Nephron (organoid): Measurements from ENCODE around the gene GHITM.
"Not testable (repeated sequence)": the region's sequence is repeated elsewhere in the genome, so short reads cannot be mapped to it uniquely, and the experiment has no call there.

Experiments
- H3K27ac Mint-ChIP-seq, 3 experiments: 2 replicates each; pipeline ENCODE4 v1.8.0; 2020; ENCODE audit warnings: mixed read lengths in 3 of 3, mild to moderate bottlenecking in 2 of 3, moderate library complexity in 1 of 3
- H3K27me3 Mint-ChIP-seq: 2 replicates; pipeline ENCODE4 v1.8.0; 2021; ENCODE audit warnings: low read depth, mild to moderate bottlenecking, moderate library complexity, mixed read lengths
- H3K36me3 Mint-ChIP-seq: 2 replicates; pipeline ENCODE4 v1.8.0; 2020; ENCODE audit warnings: low read depth, mixed read lengths
- H3K4me1 Mint-ChIP-seq: 2 replicates; pipeline ENCODE4 v1.8.0; 2020; ENCODE audit warnings: mixed read lengths
- H3K4me3 Mint-ChIP-seq, 3 experiments: 2 replicates each; pipeline ENCODE4 v1.8.0; 2020; ENCODE audit warnings: mild to moderate bottlenecking in 3 of 3, mixed read lengths in 3 of 3, moderate library complexity in 2 of 3
- H3K9me3 Mint-ChIP-seq: 2 replicates; pipeline ENCODE4 v1.8.0; 2020; ENCODE audit warnings: mixed read lengths
- CTCF ChIP-seq, 3 experiments: fragments of 200-600 bp; sonication (generic); IDR thresholded peaks; one replicate each; pipeline ENCODE4 v1.5.0; 2021; ENCODE audit warnings: antibody characterized with exemption in 3 of 3; ENCODE audit not compliant: unreplicated experiment in 3 of 3

Gene GHITM

GRCh38 chr10:84123362-84123761 is 15.9 kb upstream of the GHITM start:
- no peak for TF ChIP-seq CTCF (IDR thresholded peaks at IDR 0.05; ENCODE audit: unreplicated experiment in 3 of 3)
- Mint-ChIP-seq H3K27ac (no peak overlapping the region), H3K9me3 (peaks cover 21% of the 10 kb centered on the region), H3K27me3 (peaks cover 5% of the 10 kb centered on the region), H3K4me3 (no peak overlapping the region), H3K4me1 (peaks cover 4% of the 10 kb centered on the region), H3K36me3 (no peaks in the 10 kb centered on the region)

- not testable (repeated sequence) for H3K4me1 Mint-ChIP-seq, H3K27ac Mint-ChIP-seq, H3K36me3 Mint-ChIP-seq, H3K4me3 Mint-ChIP-seq
- Mint-ChIP-seq H3K9me3 (peaks cover 30% of the 10 kb centered on the region), H3K27me3 (peaks cover 17% of the 10 kb centered on the region)
Measured at GRCh38 chr10:84125910-84126784, 13.2 kb upstream of the GHITM start.

- no peak overlapping the region for H3K4me3 Mint-ChIP-seq
- H3K4me1 Mint-ChIP-seq = no peaks in the 10 kb centered on the region
- peaks cover 30% of the 10 kb centered on the region for H3K9me3 Mint-ChIP-seq
- H3K27ac Mint-ChIP-seq = no peak overlapping the region
- TF ChIP-seq CTCF (IDR thresholded peaks at IDR 0.05; ENCODE audit: unreplicated experiment in 3 of 3) = no peak
- H3K36me3 Mint-ChIP-seq = no peaks in the 10 kb centered on the region
- H3K27me3 Mint-ChIP-seq = peaks cover 17% of the 10 kb centered on the region
Measured at GRCh38 chr10:84126785-84127167, 12.5 kb upstream of the GHITM start.

GRCh38 chr10:84135836-84136235 is 3.5 kb upstream of the GHITM start:
- peak overlapping the region; percentile 46 to 58 (median 53) for H3K27ac Mint-ChIP-seq
- no peaks in the 10 kb centered on the region for H3K9me3 Mint-ChIP-seq

GRCh38 chr10:84137811-84138210 is 1.5 kb upstream of the GHITM start:
- H3K27ac Mint-ChIP-seq = peak overlapping the region; percentile 29 to 96 (median 95)
- peaks cover 4% of the 10 kb centered on the region for H3K36me3 Mint-ChIP-seq
- H3K9me3 Mint-ChIP-seq = no peaks in the 10 kb centered on the region
- peaks cover 34% of the 10 kb centered on the region for H3K4me1 Mint-ChIP-seq
- no peak for TF ChIP-seq CTCF (IDR thresholded peaks at IDR 0.05; ENCODE audit: unreplicated experiment in 3 of 3)
- H3K27me3 Mint-ChIP-seq = peaks cover 8% of the 10 kb centered on the region
- peak overlapping the region; percentile 85 to 93 (median 89) for H3K4me3 Mint-ChIP-seq

More at GRCh38 chr10:84135836-84136235, 3.5 kb upstream of the GHITM start:
- H3K4me3 Mint-ChIP-seq = no peak overlapping the region
- peaks cover 8% of the 10 kb centered on the region for H3K27me3 Mint-ChIP-seq
- peaks cover 21% of the 10 kb centered on the region for H3K4me1 Mint-ChIP-seq
- no peaks in the 10 kb centered on the region for H3K36me3 Mint-ChIP-seq
- no peak for TF ChIP-seq CTCF (IDR thresholded peaks at IDR 0.05; ENCODE audit: unreplicated experiment in 3 of 3)

- Mint-ChIP-seq H3K27ac (peak overlapping the region; percentile 93 to 96 (median 95)), H3K36me3 (peaks cover 11% of the 10 kb centered on the region), H3K9me3 (no peaks in the 10 kb centered on the region), H3K4me3 (peak overlapping the region; percentile 85 to 93 (median 89)), H3K4me1 (peaks cover 34% of the 10 kb centered on the region), H3K27me3 (peaks cover 8% of the 10 kb centered on the region)
- no peak for TF ChIP-seq CTCF (IDR thresholded peaks at IDR 0.05; ENCODE audit: unreplicated experiment in 3 of 3)
Measured at GRCh38 chr10:84138478-84139125, 707 bp upstream of the GHITM start.
